ENCODE results near the gene SWT1.

DNA sequence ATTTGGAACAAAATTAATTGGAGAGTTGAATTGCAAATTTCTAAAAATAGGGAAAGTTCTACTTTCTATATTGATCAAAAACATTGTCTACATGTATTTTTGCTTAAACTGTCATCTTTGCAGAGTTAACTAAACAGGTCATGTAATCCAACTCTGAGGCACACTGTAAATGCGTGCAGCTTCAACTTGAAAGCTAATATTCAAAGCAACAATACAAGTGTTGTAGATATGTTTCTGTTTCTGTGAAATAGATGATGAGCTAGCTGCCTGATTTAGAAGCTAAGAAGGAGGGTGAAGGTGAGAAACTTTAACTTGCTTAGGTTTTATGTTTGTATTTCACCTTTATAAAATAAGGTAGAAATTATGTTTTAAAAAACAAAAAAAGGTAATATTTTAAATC, 82.9 kb downstream of the SWT1 start:
- TF ChIP-seq, protein P1, sequence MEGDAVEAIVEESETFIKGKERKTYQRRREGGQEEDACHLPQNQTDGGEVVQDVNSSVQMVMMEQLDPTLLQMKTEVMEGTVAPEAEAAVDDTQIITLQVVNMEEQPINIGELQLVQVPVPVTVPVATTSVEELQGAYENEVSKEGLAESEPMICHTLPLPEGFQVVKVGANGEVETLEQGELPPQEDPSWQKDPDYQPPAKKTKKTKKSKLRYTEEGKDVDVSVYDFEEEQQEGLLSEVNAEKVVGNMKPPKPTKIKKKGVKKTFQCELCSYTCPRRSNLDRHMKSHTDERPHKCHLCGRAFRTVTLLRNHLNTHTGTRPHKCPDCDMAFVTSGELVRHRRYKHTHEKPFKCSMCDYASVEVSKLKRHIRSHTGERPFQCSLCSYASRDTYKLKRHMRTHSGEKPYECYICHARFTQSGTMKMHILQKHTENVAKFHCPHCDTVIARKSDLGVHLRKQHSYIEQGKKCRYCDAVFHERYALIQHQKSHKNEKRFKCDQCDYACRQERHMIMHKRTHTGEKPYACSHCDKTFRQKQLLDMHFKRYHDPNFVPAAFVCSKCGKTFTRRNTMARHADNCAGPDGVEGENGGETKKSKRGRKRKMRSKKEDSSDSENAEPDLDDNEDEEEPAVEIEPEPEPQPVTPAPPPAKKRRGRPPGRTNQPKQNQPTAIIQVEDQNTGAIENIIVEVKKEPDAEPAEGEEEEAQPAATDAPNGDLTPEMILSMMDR (IDR thresholded peaks at IDR 0.05; ENCODE audit: insufficient read depth, low read length), result no peak
- no peak for TF ChIP-seq POLR2AphosphoS5 (IDR thresholded peaks at IDR 0.05; ENCODE audit: low read depth)
- TF ChIP-seq, protein P2, sequence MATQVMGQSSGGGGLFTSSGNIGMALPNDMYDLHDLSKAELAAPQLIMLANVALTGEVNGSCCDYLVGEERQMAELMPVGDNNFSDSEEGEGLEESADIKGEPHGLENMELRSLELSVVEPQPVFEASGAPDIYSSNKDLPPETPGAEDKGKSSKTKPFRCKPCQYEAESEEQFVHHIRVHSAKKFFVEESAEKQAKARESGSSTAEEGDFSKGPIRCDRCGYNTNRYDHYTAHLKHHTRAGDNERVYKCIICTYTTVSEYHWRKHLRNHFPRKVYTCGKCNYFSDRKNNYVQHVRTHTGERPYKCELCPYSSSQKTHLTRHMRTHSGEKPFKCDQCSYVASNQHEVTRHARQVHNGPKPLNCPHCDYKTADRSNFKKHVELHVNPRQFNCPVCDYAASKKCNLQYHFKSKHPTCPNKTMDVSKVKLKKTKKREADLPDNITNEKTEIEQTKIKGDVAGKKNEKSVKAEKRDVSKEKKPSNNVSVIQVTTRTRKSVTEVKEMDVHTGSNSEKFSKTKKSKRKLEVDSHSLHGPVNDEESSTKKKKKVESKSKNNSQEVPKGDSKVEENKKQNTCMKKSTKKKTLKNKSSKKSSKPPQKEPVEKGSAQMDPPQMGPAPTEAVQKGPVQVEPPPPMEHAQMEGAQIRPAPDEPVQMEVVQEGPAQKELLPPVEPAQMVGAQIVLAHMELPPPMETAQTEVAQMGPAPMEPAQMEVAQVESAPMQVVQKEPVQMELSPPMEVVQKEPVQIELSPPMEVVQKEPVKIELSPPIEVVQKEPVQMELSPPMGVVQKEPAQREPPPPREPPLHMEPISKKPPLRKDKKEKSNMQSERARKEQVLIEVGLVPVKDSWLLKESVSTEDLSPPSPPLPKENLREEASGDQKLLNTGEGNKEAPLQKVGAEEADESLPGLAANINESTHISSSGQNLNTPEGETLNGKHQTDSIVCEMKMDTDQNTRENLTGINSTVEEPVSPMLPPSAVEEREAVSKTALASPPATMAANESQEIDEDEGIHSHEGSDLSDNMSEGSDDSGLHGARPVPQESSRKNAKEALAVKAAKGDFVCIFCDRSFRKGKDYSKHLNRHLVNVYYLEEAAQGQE (IDR thresholded peaks at IDR 0.05; ENCODE audit: insufficient replicate concordance, low read depth), result no peak
- TF ChIP-seq GABPA (IDR thresholded peaks at IDR 0.05; ENCODE audit: low read depth), result no peak
